Neural cell (in vitro differentiated cells): ENCODE measurements around the gene TMEM190. TPM values are rescaled to one million over a fixed set of nuclear protein-coding genes. Genes with fewer than 3 reads are reported as not detected.

Experiments used
- H2AFZ ChIP-seq: fragments of 200-600, 300-800 bp; sonication (generic), shearing (Covaris generic); 2 replicates; pipeline ENCODE4 v1.6.0; 2014; ENCODE audit warnings: low read depth, mild to moderate bottlenecking, antibody characterized with exemption, low read length, moderate library complexity
- H3F3A ChIP-seq: fragments of 200-600 bp; shearing (Covaris generic); 2 replicates; pipeline ENCODE4 v1.6.1; 2016; ENCODE audit warnings: mild to moderate bottlenecking, moderate library complexity, mixed read lengths, antibody characterized with exemption, low read length; ENCODE audit not compliant: insufficient read depth, poor library complexity, severe bottlenecking
- H3K27ac ChIP-seq: fragments of 200-600, 300-800 bp; sonication (generic), shearing (Covaris generic); 2 replicates; pipeline ENCODE4 v1.5.1; 2014; ENCODE audit warnings: mild to moderate bottlenecking, low read length, moderate library complexity
- H3K27me3 ChIP-seq: fragments of 300-800, 200-600 bp; sonication (generic), shearing (Covaris generic); 2 replicates; pipeline ENCODE4 v1.6.0; 2014; ENCODE audit warnings: mild to moderate bottlenecking, low read depth, low read length, moderate library complexity; ENCODE audit not compliant: insufficient read depth
- H3K36me3 ChIP-seq: fragments of 300-800, 200-600 bp; sonication (generic), shearing (Covaris generic); 2 replicates; pipeline ENCODE4 v1.5.1; 2014; ENCODE audit warnings: mild to moderate bottlenecking, antibody characterized with exemption, low read length, moderate library complexity; ENCODE audit not compliant: insufficient read depth
- H3K4me2 ChIP-seq: fragments of 300-800, 200-600 bp; sonication (generic), shearing (Covaris generic); 2 replicates; pipeline ENCODE4 v1.6.0; 2014; ENCODE audit warnings: mild to moderate bottlenecking, low read length
- H3K4me3 ChIP-seq: fragments of 300-800, 200-600 bp; sonication (generic), shearing (Covaris generic); 2 replicates; pipeline ENCODE4 v1.5.1; 2014; ENCODE audit warnings: mild to moderate bottlenecking, low read length, moderate library complexity
- H3K79me2 ChIP-seq: fragments of 200-600 bp; shearing (Covaris generic); replicated peaks from 2 replicates; pipeline ENCODE4 v1.6.0; 2014; ENCODE audit warnings: mild to moderate bottlenecking, low read length, moderate library complexity; ENCODE audit not compliant: insufficient read depth
- H3K9ac ChIP-seq: fragments of 300-800, 200-600 bp; sonication (generic), shearing (Covaris generic); 2 replicates; pipeline ENCODE4 v1.6.1; 2016; ENCODE audit warnings: mild to moderate bottlenecking, low read length, mixed read lengths
- H3K9me2 ChIP-seq: fragments of 200-600 bp; shearing (Covaris generic); 2 replicates; pipeline ENCODE4 v1.6.1; 2016; ENCODE audit warnings: mild to moderate bottlenecking, low read length, mixed read lengths; ENCODE audit not compliant: insufficient read depth
- H3K9me3 ChIP-seq: fragments of 200-600, 300-800 bp; sonication (generic), shearing (Covaris generic); 2 replicates; pipeline ENCODE4 v1.6.1; 2016; ENCODE audit warnings: mild to moderate bottlenecking, mixed run types, low read length, moderate library complexity, mixed read lengths
- H4K20me1 ChIP-seq: fragments of 200-600 bp; shearing (Covaris generic); 2 replicates; pipeline ENCODE4 v1.6.1; 2016; ENCODE audit warnings: mild to moderate bottlenecking, mixed run types; ENCODE audit not compliant: insufficient read depth
- EP300 ChIP-seq: fragments of 450-650 bp; conservative IDR thresholded peaks from 2 replicates; pipeline ENCODE4 v1.6.1; 2014; ENCODE audit warnings: antibody characterized with exemption, mild to moderate bottlenecking, moderate library complexity; ENCODE audit not compliant: poor library complexity, severe bottlenecking
- EZH2 ChIP-seq: fragments of 200-600, 300-800 bp; shearing (Covaris generic), sonication (generic); IDR thresholded peaks from 2 replicates; pipeline ENCODE4 v1.6.1; 2014; ENCODE audit warnings: antibody characterized with exemption, low read length, borderline replicate concordance, mild to moderate bottlenecking; ENCODE audit not compliant: insufficient read depth, poor library complexity, severe bottlenecking
- MXI1 ChIP-seq: fragments of 450-650 bp; conservative IDR thresholded peaks from 2 replicates; pipeline ENCODE4 v1.6.1; 2014; ENCODE audit warnings: antibody characterized with exemption, mild to moderate bottlenecking; ENCODE audit not compliant: poor library complexity, severe bottlenecking
- POLR2AphosphoS5 ChIP-seq: IDR thresholded peaks from 2 replicates; pipeline ENCODE4 v1.6.1; 2012
- RAD21 ChIP-seq: fragments of 450-650 bp; conservative IDR thresholded peaks from 2 replicates; pipeline ENCODE4 v1.6.1; 2014; ENCODE audit warnings: antibody characterized with exemption, mild to moderate bottlenecking, moderate library complexity
- REST ChIP-seq: IDR thresholded peaks from 2 replicates; pipeline ENCODE4 v1.6.1; 2012; ENCODE audit warnings: borderline replicate concordance
- SMC3 ChIP-seq: fragments of 450-650 bp; conservative IDR thresholded peaks from 2 replicates; pipeline ENCODE4 v1.6.1; 2014; ENCODE audit warnings: antibody characterized with exemption, mild to moderate bottlenecking, moderate library complexity; ENCODE audit not compliant: poor library complexity
- TAF1 ChIP-seq: IDR thresholded peaks from 2 replicates; pipeline ENCODE4 v1.6.1; 2012; ENCODE audit warnings: low read depth
- polyA plus RNA-seq: library from polyadenylated mRNA; depleted of rRNA; stranded (reverse); fragments of >200 nt; gene quantifications from 2 replicates; pipeline ENCODE4 v1.2.3, GENCODE V29; 2014
- TF ChIP-seq, protein P1 (sequence below): fragments of 450-650 bp; IDR thresholded peaks from 2 replicates; pipeline ENCODE4 v1.5.1; 2014; ENCODE audit warnings: antibody characterized with exemption, mild to moderate bottlenecking, moderate library complexity; ENCODE audit not compliant: poor library complexity, severe bottlenecking

TMEM190 gene
- polyA plus RNA-seq, 1 donor from 2014 or later, result not detected

GRCh38 chr19:55362174-55362989 is 14.2 kb upstream of the TMEM190 start:
- no peak overlapping the region for H2AFZ ChIP-seq
- H3F3A ChIP-seq, result no peaks in the 10 kb centered on the region
- no peaks in the 10 kb centered on the region for H3K9me3 ChIP-seq
- H3K79me2 ChIP-seq, result no peaks in the 10 kb centered on the region
- no peak overlapping the region for H3K4me2 ChIP-seq
- TF ChIP-seq EZH2, result no peak
- TF ChIP-seq MXI1, result no peak
- no peak for TF ChIP-seq REST
- TF ChIP-seq, protein P1, sequence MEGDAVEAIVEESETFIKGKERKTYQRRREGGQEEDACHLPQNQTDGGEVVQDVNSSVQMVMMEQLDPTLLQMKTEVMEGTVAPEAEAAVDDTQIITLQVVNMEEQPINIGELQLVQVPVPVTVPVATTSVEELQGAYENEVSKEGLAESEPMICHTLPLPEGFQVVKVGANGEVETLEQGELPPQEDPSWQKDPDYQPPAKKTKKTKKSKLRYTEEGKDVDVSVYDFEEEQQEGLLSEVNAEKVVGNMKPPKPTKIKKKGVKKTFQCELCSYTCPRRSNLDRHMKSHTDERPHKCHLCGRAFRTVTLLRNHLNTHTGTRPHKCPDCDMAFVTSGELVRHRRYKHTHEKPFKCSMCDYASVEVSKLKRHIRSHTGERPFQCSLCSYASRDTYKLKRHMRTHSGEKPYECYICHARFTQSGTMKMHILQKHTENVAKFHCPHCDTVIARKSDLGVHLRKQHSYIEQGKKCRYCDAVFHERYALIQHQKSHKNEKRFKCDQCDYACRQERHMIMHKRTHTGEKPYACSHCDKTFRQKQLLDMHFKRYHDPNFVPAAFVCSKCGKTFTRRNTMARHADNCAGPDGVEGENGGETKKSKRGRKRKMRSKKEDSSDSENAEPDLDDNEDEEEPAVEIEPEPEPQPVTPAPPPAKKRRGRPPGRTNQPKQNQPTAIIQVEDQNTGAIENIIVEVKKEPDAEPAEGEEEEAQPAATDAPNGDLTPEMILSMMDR, result no peak
- no peak for TF ChIP-seq EP300
- TF ChIP-seq RAD21, result no peak
- TF ChIP-seq TAF1, result no peak
- no peak for TF ChIP-seq SMC3
- TF ChIP-seq POLR2AphosphoS5, result no peak
- H3K27ac ChIP-seq, result no peak overlapping the region
- no peaks in the 10 kb centered on the region for H4K20me1 ChIP-seq
- H3K9me2 ChIP-seq, result no peaks in the 10 kb centered on the region
- H3K27me3 ChIP-seq, result no peaks in the 10 kb centered on the region
- no peak overlapping the region for H3K9ac ChIP-seq
- H3K36me3 ChIP-seq, result no peaks in the 10 kb centered on the region
- no peak overlapping the region for H3K4me3 ChIP-seq

DNA sequence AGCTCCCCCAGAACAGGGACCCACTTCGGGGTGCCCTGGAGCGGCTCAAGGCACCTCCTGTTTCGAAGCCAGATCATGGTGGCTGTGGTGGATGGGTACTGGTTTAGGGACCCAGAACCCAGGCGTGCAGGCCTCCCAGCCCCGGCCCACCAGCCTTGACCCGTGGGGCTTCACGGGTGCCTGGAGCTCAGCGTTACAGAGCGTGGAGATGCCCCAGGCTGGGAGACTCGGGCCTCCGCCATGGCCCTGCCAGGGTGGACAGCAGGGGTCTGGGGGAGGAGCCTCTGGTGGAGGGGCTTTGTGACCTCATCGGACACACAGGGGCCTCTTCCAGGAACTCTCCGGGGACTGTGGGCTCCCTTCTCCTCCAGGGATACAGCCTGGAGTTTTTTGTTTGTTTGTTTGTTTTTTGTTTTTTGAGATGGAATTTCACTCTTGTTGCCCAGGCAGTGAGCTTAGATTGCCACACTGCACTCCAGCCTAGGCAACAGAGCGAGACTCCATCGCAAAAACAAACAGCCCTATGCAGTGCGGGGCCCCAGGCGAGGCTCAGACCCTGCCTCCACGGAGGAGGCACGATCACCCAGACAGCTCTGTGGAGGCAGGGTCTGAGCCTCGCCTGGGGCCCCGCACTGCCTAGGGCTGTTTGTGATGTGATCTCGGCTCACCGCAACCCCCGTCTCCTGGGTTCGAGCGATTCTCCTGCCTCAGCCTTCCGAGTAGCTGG is 13.5 kb upstream of the TMEM190 start, which contains the start of gene GARIN5B:
Gene GARIN5B, minus strand, starts transcription at position 271 of the 727 bp plus-strand sequence. Its CDS starts 194 bp downstream, at position 77.
- Histone ChIP-seq H2AFZ (no peak within 1 kb of the TSS), H3K9me3 (no peaks in the 10 kb centered on the region), H3K9me2 (no peaks in the 10 kb centered on the region), H3K27me3 (peaks cover 6% of the 10 kb centered on the region), H3K4me3 (no peak within 1 kb of the TSS), H3F3A (no peaks in the 10 kb centered on the region), H3K4me2 (no peak within 1 kb of the TSS), H3K27ac (no peak within 1 kb of the TSS), H3K79me2 (no peaks in the 10 kb centered on the region), H3K9ac (no peak within 1 kb of the TSS), H4K20me1 (no peaks in the 10 kb centered on the region), H3K36me3 (no peaks in the 10 kb centered on the region)
- TF ChIP-seq EZH2 (no peak), MXI1 (no peak), SMC3 (no peak), TAF1 (no peak), RAD21 (no peak), EP300 (no peak), POLR2AphosphoS5 (no peak), REST (no peak)
- TF ChIP-seq, protein P1, result no peak
